CD4-positive, alpha-beta T cell treated with Interleukin-21 for 1 hour (primary cell): ENCODE measurements around the gene AMDHD2.
A peak's percentile ranks its signal among the peaks of the same experiment; 100 is the strongest.
"Not testable (repeated sequence)": the region's sequence is repeated elsewhere in the genome, so short reads cannot be mapped to it uniquely, and the experiment has no call there.

ENCODE experiments used
- DNase-seq: peaks from one replicate; pipeline ENCODE4 v3.0.0-alpha.2; 2020

AMDHD2 gene

DNA sequence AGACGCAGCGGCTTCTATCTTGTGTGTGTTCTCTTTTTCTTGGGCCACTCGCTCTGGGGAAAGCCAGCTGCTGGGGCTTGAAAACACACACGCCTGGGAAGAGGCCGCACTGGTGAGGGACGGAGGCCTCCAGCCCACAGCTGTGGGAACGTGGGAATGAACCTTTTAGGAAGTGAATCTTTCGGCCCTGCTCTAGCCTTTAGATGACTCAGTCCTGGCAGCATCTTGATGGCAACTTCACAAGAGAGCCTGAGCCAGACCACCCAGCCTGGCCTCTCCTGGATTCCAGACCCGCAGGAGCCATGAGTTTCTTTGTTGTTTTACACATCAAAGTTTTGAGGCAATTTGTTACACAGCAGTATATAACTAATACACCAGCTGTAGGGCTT, 15.4 kb downstream of the AMDHD2 start:
- no peak for DNase-seq

DNA sequence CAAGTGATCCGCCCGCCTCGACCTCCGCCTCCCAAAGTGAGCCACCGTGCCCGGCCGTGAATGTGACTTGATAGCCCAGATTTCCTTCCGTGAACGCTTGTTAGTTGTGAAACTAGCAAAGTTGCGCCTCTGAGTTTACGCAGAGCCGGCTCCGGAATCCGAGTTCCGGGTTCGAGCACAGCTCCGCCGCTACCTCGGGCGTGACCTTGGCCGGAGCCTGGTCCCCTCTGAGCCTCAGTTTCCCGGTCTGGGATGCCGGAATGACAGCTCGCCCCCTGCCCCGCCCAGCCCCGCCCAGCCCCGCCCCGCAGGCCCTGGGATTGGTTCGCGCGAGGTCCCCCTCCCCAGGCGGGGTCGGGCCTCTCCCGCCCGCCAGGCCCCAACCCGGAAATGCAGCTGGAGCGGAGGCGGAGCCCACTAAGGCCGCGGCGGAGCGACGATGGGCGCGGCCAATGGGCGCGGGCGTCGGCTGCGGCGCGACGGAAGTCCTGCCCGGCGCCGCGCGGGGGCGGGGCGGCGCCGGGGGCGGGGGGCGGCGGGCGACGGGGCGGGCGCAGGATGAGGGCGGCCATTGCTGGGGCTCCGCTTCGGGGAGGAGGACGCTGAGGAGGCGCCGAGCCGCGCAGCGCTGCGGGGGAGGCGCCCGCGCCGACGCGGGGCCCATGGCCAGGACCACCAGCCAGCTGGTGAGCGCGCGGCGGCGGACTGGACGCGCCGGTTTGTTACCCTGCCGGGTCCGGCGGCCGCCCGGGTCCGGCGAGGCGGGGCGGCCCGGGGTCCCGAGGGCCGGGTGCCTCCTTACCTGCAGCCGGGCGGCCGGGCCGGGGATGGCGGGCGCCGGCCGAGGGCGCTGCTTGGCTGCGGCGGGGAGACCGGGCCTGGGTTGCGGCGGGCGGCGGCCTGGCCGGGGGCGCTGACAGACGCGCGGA, 17.5 kb downstream of the AMDHD2 start, which contains the start of gene PDPK1:
Gene PDPK1, plus strand, starts transcription at position 571 of the 929 bp plus-strand sequence. Its CDS starts 92 bp downstream, at position 663.
- DNase-seq = peak; percentile 97

DNA sequence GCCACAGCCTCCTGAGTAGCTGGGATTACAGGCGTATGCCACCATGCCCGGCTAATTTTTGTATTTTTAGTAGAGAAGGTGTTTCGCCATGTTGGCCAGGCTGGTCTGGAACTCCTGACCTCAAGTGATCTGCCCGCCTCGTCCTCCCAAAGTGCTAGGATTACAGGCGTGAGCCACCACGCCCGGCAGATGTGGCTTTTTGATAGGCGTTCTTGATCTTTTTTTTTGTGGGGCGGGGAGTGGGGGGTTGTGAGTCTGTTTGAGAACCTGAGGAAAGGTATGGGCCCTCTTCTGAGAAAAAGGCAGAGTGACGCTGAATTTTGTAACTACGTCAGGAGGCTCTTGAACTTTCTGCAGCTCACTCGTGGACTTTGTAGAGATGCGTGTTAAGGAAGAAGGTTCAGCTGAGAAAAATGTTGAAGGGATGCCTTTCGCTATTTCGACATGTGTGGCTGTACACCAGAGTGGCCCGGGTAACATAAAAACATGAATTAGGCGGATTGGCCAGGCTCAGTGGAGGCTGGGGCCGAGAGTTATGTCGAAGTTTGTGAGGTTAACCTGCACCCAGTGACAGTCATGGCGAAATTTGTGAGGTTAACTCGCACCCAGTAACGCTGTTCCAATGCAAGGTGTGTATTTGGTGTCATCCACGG, 19.1 kb downstream of the AMDHD2 start:
- not testable (repeated sequence) for DNase-seq

DNA sequence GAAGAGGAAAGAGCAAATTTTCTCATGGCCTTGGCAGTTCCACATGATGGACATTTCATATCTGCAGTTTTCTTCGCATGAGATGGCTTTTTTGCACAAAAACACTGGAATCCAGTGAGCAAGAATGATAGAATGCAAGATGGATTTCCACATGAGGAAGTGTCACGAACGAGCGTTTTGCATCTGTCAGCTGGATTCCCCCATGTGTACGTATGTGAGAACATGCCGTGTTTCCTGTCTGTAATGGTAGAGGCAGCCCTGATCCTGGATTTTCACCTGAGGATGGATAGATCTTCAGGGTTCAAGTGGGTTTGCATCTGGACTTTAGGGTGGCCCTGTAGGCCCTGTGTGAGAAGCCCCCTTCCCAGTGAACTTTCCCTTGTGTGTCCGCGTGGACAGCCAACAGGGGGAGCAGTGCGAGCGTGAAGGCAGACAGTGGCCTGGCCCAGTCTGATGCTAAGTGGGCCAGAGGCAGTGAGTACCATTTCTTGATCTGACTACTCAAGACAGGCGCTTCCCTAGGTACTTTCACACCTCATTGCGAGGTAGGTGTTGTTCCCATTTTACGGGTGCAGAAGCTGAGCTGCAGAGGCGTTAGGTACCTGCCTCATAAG, 19.8 kb downstream of the AMDHD2 start:
- DNase-seq = peak; percentile 49

DNA sequence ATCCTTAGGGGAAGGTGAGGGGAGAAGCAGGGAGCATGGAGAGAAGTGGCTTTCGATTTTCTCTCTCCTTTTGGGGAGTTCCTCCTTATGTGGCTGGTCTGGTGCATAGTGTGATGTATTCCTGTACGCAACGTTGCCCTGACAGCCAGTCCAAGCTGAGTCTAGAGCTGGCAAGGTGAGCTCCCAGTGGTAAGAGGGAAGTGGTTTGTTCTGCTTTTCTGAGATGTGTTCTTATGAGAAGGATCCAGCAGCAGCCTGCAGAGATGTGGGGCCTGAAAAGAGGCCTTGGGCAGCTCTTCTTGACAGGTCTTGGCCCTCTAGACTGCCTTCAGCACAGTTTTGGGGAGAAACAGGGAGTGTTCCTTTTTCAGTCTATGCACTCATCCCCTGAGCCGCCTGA, 20.7 kb downstream of the AMDHD2 start:
- DNase-seq = not testable (repeated sequence)

DNA sequence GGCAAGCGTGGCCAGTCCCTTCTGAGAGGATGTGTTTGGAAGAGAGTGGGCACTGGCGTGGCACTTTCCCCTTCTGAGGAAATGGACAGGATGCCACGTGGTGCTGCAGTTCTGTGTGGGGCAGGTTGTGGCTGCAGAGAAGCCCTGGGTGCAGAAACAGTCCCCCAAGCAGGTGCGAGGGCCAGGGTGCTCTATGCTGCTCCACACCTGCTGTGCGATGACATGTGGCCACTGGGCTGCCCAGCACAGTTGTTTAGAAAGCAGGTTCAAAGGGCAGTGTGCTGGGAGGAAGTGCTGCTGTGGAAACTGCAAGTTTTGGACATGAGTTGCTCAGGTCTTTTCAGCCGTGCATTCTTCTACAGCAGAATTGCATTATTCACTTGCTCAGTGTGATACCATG, 21.2 kb downstream of the AMDHD2 start:
- DNase-seq = not testable (repeated sequence)

DNA sequence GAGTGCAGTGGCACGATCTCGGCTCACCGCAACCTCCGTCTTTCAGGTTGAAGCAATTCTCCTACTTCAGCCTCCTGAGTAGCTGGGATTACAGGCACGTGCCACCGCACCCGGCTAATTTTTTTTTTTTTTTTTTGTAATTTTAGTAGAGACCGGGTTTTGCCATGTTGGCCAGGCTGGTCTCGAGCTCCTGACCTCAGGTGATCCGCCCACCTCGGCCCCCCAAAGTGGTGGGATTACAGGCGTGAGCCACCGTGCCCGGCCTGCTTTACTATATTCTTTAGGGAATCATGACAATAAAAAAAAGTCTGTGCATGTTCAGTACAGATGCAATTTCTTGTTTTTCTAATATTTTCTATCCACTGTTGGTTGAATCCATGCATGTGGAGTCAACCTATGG, 23.6 kb downstream of the AMDHD2 start:
- not testable (repeated sequence) for DNase-seq

DNA sequence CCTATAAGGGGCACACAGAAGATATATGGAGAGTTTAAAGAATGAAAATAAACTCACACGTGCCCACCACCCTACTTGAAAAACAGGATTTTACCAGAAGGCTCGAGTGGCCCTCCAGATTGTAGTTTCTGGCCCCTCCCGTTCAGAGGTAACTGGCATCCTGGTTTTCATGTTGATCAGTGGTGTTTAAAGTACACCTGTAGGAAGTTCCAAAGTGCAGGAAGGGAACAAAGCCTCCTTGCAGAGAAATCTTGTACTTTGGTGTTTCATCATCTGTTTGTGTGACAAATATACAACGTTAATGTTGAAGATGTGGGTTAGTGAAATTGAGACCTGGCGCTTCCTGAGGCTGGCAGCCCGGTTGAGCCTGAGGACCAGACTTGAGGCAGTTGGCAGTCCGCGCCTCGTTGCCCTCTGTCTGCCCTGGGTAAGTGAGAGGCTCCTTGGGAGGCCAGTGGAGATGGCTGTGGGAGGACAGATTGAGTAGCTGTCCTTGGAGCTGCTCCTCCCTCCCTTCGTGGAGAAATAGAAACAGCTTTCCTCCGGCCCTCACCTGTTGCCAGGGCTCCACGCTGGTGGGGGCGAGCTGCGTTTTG, 30.2 kb downstream of the AMDHD2 start:
- not testable (repeated sequence) for DNase-seq

DNA sequence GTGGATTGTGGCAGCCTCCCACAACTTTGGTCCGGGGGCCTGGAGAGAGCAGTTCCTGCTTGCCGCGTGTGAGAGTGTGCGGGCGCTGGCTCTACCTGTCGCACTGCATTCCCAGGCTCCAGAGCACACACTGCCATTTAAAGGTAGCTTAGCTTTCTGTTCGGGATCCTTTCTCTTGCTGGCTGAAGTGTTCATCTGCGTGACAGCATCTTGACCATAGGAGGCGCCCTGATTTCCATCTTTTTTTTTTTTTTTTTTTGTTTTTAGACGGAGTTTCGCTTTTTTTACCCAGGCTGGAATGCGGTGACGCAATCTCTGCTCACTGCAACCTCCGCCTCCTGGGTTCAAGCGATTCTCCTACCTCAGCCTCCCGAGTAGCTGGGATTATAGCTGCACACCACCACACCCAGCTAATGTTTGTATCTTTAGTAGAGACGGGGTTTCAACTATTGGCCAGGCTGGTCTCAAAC, 31.3 kb downstream of the AMDHD2 start:
- not testable (repeated sequence) for DNase-seq

DNA sequence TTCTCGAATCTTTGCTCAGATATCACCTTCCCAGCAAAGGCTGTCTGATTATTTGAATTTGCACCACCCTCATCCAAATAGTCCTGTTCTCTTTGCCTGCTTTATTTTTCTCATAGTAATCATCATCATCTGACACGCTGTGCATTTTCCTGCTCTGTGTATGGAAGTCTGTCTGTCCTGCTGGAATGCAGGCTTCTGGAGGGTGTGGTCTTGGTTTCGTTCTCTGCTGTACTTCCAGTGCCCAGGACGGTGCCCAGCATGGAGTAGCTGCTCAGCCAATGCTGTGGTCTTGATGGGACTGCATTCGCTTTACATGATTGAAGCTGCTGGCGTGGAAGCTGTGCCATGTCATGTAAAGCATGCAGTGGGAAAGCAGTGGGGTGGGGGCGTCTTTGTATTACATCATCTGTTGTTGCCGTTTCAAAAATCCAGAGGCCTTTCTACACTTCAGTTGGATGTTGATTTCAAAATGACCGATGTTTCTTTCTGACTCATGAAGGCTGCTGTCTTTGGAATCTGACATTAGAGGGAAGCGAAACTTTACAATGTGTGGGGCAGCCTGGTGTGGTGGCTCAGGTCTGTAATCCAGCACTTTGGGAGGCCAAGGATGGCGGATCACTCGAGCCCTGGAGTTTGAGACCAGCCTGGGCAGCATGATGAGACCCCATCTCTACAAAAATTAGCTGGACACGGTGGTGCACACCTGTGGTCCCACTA, 34.7 kb downstream of the AMDHD2 start:
- not testable (repeated sequence) for DNase-seq

DNA sequence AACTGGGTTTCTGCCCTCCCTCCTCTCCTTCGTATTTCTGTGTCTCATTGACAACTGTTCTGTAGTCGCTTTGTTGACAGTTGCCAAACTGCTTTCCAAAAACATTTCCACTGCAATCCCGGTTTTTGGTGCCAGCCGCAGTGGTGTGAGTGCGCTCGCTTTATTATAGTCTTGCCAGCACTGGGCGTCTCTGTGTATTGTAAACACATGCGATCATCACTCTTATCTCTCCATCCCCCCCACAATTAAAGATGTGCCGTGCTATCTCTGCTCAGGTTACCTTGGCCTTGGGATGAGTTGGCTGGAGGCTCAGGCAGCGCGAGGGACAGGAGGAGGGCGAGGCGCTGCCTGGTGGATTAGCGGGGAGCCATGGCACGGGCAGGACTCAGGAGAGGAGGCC, 37.0 kb downstream of the AMDHD2 start:
- not testable (repeated sequence) for DNase-seq

DNA sequence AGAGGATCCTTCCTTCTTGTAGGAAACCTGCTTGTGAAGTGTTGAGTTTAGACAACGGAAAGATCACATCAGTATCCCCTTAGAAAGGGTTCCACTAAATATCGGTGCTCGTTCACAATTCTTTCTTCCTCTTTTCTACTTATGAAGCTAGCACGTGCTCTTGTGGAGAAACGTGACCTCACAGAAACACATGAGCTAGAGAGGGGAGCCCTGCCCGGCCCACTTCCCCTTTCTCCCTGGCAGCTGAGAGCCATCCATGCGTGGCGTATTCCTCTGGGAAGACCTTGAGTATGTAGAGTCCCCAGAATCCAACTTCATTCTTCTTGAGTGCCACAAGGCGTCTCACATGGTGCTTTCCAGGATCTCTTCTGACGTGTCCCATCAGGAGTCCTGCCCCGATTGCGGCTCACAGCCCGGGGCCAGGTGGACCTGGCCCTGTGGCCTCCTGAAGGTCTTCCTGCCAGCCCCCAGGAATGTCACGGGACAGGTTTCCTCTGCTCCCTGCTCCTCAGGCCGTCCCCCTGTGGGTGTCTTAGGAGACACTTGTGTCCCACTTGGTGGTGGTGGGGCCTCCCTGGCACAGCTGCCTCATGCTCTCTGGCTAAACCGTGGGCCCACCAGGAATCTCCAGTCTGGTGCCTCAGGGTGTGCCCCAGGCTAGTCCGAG, 40.1 kb downstream of the AMDHD2 start:
- not testable (repeated sequence) for DNase-seq

DNA sequence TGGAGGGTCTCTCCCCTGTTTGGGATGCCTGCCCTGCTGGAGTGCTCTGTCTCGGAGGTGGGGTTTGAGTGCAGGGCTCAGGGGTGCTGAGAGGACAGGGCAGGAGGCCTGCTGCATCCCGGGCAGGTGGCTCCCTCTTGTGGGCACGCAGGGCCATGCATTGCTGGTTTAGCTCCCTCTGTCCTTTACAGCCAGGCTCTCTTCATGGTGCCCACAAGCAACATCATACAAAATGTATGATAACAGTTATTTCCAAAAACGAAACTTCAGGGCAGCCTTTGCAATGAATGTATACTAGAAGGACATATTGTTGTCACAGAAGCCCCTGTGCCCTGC, 40.6 kb downstream of the AMDHD2 start:
- DNase-seq = peak; percentile 74

DNA sequence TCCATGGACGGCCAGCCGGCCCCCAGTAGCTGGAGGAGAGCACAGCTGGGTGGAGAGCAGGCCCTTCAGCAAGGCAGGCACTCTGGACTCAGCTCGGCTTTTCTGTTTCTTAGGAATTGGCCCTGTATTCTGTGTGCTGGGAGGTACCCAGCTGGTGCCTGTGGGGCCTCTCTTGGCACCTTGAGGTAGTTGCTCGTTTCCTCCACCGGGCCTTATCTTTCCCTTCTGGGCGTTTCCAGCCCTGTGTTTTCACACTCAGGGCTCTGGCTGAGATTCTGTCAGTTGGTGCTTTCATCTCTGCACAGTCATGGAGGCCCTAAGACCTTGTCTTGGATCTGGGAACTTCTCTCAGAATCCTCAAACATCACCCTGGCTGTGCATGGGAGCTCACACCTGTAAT, 47.3 kb downstream of the AMDHD2 start:
- DNase-seq = not testable (repeated sequence)

DNA sequence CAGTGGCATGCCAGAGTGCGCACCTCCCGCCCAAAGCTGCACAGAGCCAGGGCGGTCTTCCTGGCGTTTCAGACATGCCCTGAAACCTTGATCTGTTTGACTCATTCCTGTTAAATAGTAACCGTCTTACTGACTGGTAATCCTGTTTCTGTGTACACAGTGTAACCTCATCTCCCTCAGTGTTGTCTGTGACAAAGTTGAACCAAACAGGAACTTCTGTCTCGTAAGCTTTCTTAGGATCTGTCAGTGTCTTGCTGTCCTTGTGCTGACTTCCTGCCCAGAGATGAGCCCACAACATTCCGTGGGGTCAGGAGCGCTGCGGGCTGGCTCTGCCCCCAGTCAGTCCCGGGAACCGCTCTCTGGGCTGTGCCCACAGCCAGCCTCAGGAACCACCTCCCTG, 48.4 kb downstream of the AMDHD2 start:
- not testable (repeated sequence) for DNase-seq

DNA sequence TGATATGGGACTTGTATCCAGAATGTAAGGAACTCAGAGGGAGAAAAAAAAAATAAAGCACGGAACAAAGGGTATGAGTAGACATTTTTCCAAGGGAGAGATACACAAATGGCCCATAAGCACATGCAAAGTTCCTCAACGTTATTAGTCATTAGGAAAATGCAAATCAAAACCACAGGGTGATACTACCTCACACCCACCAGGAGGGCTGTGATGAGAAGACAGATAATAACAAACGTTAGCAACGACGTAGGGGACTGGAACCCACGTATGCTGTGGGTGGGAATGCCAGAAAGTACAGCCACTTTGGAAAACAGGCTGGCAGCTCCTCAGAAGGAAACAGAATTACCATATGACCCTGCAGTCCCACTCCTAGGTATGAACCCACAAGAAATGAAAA, 52.5 kb downstream of the AMDHD2 start:
- not testable (repeated sequence) for DNase-seq

DNA sequence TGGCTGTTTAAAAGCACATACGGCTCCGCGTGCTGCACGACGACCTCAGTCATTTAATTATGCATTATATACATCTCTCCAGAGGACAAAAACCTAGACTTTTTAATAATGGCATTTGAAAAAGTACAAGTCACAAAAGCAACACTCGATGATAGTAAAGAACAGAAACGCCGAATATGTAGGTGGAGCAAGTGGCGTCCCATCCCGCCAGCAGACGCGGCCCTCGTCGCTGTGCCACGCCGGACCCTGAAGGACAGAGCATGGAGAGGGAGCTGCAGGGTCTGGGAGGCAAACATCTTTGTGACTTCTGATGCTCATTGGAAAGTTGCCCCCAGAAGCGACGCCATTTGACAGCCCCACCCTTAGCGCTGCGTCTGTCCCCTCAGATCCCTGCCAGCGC, 55.7 kb downstream of the AMDHD2 start:
- DNase-seq = not testable (repeated sequence)

DNA sequence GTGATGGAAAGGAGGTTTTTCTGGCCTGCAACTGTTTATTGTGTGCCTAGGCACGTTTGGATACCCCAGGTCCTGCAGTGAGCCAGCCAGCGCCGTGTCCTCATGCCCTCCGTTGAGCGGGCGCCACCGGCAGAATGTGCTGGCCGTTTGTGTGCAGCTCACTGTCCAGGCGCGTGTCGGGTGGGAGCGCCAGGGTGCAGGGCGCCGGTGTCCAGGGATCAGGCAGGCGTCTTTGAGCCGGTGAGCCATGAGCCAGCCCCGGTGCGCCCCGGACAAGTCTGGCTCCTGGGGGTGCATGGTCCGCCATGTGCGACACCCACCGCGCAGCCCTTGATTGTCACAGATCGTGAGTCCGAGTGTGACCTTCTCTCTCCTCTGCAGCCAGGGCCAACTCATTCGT, 56.9 kb downstream of the AMDHD2 start:
- DNase-seq = not testable (repeated sequence)

DNA sequence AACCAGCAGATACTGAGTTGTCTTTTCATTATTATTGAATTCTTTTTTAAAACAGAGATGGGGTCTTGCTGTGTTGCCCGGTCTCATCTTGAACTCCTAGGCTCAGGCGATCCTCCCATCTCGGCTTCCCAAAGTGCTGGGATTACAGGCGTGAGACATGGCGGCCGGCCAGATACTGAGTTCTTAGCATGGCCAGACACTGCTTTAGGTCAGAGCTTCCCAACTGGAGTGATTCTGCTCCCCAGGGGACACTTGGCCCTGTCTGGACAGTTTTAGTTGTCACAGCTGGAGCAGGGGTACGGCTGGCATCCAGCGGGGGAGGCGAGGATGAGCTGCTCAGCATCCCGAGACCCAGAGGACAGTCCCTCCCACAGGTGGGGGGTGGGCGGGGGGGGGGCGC, 58.7 kb downstream of the AMDHD2 start:
- not testable (repeated sequence) for DNase-seq

DNA sequence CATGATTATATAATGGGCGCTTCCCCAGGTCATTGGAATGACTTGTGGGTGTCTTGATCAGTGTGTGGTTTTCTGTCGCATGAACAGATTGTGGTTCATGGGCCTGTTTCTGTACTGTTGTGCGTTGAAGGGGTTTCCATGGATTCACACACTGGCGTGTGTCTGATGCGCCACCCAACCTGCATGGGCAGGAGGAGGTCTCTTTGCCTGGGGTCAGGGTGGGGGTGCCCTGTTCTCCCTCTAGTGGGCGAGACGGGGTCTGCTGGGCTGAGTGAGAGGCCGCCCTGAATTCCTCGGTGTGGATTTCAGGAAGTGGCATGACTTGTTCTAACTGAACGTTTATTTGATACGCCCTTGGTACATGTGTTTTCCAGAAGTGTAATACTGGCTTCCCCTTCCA, 60.0 kb downstream of the AMDHD2 start:
- not testable (repeated sequence) for DNase-seq

DNA sequence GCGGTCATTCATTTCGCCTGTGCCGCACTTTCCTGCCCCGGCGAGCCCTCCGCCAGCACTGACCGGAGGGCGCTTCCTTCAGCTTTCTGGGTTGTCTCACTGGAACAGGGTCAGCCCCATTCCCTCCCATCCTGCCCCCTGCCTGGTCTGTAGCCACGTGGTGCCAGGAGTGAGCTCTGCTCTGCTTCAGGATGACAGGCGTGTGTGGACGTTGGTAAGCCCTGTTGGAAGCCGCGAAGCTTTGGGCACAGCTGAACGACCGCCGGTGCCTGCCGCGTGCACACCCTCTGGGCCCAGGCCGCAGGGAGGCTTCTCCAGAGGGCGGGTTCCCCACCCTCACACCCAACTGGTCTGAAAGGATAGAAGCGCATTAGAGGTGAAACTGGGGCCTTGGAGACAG, 60.6 kb downstream of the AMDHD2 start:
- not testable (repeated sequence) for DNase-seq
